ENCODE data around the gene IVNS1ABP. TPM values are rescaled to one million over a fixed set of nuclear protein-coding genes. Genes with fewer than 3 reads are reported as not detected.
A peak's percentile ranks its signal among the peaks of the same experiment; 100 is the strongest.
"Not testable (repeated sequence)": the region's sequence is repeated elsewhere in the genome, so short reads cannot be mapped to it uniquely, and the experiment has no call there.

The IVNS1ABP gene
- total RNA-seq, 1 donor from 2014 or later, result 51.1 TPM

DNA sequence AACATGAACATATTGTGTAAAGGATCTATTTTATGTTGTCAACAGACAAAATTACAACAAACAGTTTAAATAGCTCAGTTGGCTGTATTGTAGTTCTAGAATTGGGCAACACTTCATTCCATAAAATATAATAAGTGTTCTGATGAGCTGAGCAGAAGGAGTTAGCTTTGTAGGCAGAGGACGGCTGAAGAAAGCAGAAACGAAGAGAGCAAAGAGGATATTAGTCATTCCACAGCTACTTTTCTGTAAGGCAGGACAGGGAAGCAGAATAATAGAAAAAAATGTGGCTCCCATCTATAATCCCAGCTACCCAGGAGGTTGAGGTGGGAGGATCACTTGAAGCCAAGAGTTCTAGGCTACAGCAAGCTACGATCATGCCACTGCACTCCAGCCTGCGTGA lies 20.2 kb upstream of the IVNS1ABP start:
- no peaks in the 10 kb centered on the region for H3K9me3 ChIP-seq (ENCODE audit: control insufficient read depth in 3 of 3, low read length in 3 of 3)
- no peak overlapping the region for H3K4me3 ChIP-seq (ENCODE audit: low read length in 3 of 3)
- H3K36me3 ChIP-seq (ENCODE audit: control insufficient read depth in 3 of 3, insufficient read depth in 3 of 3, low read length in 3 of 3), result no peaks in the 10 kb centered on the region
- H3K27ac ChIP-seq (ENCODE audit: low read depth, low read length), result peak overlapping the region; percentile 10
- no peaks in the 10 kb centered on the region for H3K4me1 ChIP-seq (ENCODE audit: control insufficient read depth in 3 of 3, insufficient read depth in 3 of 3, low read length in 3 of 3)
- H3K27me3 ChIP-seq (ENCODE audit: control insufficient read depth in 3 of 3, insufficient read depth in 3 of 3, low read length in 3 of 3), result no peaks in the 10 kb centered on the region
- no peak overlapping the region for H3K9ac ChIP-seq (ENCODE audit: low read depth in 1 of 3, low read length in 3 of 3)

DNA sequence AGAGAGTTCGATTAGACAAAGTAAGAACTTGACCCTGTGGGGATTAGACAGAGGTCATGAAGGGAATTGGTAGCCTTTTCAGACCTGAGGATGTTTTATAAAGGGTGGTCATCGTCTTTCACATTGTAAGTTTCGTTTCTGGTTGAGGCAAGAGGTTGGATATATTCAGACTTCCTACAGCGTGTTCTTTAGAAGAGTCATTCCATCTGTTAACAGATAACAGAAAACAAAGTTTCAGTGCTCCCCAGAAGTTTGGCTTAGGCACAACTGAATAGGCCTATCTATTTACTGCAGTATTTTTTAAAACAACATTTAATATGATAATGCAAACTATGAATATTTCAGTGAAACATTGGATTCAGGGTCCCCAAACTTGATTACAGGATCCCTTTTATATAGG lies 17.1 kb upstream of the IVNS1ABP start:
- no peaks in the 10 kb centered on the region for H3K9me3 ChIP-seq (ENCODE audit: control insufficient read depth in 3 of 3, low read length in 3 of 3)
- no peaks in the 10 kb centered on the region for H3K36me3 ChIP-seq (ENCODE audit: control insufficient read depth in 3 of 3, insufficient read depth in 3 of 3, low read length in 3 of 3)
- no peaks in the 10 kb centered on the region for H3K4me1 ChIP-seq (ENCODE audit: control insufficient read depth in 3 of 3, insufficient read depth in 3 of 3, low read length in 3 of 3)
- no peak overlapping the region for H3K9ac ChIP-seq (ENCODE audit: low read depth in 1 of 3, low read length in 3 of 3)
- H3K4me3 ChIP-seq (ENCODE audit: low read length in 3 of 3), result no peak overlapping the region
- no peaks in the 10 kb centered on the region for H3K27me3 ChIP-seq (ENCODE audit: control insufficient read depth in 3 of 3, insufficient read depth in 3 of 3, low read length in 3 of 3)
- H3K27ac ChIP-seq (ENCODE audit: low read depth, low read length), result no peak overlapping the region

GRCh38 chr1:185328255-185328654 lies 11.2 kb upstream of the IVNS1ABP start:
- Histone ChIP-seq H3K4me1 (ENCODE audit: control insufficient read depth in 3 of 3, insufficient read depth in 3 of 3, low read length in 3 of 3) (no peaks in the 10 kb centered on the region), H3K4me3 (ENCODE audit: low read length in 3 of 3) (no peak overlapping the region), H3K27ac (ENCODE audit: low read depth, low read length) (no peak overlapping the region), H3K9ac (ENCODE audit: low read depth in 1 of 3, low read length in 3 of 3) (no peak overlapping the region), H3K36me3 (ENCODE audit: control insufficient read depth in 3 of 3, insufficient read depth in 3 of 3, low read length in 3 of 3) (no peaks in the 10 kb centered on the region), H3K9me3 (ENCODE audit: control insufficient read depth in 3 of 3, low read length in 3 of 3) (no peaks in the 10 kb centered on the region), H3K27me3 (ENCODE audit: control insufficient read depth in 3 of 3, insufficient read depth in 3 of 3, low read length in 3 of 3) (no peaks in the 10 kb centered on the region)

DNA sequence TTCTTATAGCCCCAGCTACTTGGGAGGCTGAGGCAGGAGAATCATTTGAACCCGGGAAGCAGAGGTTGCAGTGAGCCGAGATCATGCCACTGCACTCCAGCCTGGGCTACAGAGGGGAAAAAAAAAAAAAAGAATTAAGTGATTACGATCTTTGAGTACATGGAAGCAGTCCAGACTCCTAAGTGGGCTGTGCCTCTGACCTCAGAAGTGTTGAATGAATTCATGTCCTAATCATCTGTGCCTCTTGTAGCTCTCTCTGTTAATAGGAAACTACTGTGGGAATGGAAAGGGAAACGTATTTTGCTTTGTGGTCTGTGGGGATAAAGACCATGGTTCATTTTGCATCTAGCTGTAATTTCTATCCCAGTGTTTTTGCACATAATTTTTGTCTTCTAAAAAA lies 8.4 kb upstream of the IVNS1ABP start:
- Histone ChIP-seq H3K9ac (ENCODE audit: low read depth in 1 of 3, low read length in 3 of 3) (no peak overlapping the region), H3K36me3 (ENCODE audit: control insufficient read depth in 3 of 3, insufficient read depth in 3 of 3, low read length in 3 of 3) (no peaks in the 10 kb centered on the region), H3K27me3 (ENCODE audit: control insufficient read depth in 3 of 3, insufficient read depth in 3 of 3, low read length in 3 of 3) (no peaks in the 10 kb centered on the region), H3K27ac (ENCODE audit: low read depth, low read length) (no peak overlapping the region), H3K4me1 (ENCODE audit: control insufficient read depth in 3 of 3, insufficient read depth in 3 of 3, low read length in 3 of 3) (no peaks in the 10 kb centered on the region), H3K4me3 (ENCODE audit: low read length in 3 of 3) (no peak overlapping the region), H3K9me3 (ENCODE audit: control insufficient read depth in 3 of 3, low read length in 3 of 3) (no peaks in the 10 kb centered on the region)

- no peak overlapping the region for H3K4me3 ChIP-seq (ENCODE audit: low read length in 3 of 3)
- H3K27ac ChIP-seq (ENCODE audit: low read depth, low read length), result no peak overlapping the region
- no peak overlapping the region for H3K9ac ChIP-seq (ENCODE audit: low read depth in 1 of 3, low read length in 3 of 3)
- H3K36me3 ChIP-seq (ENCODE audit: control insufficient read depth in 3 of 3, insufficient read depth in 3 of 3, low read length in 3 of 3), result no peaks in the 10 kb centered on the region
- H3K27me3 ChIP-seq (ENCODE audit: control insufficient read depth in 3 of 3, insufficient read depth in 3 of 3, low read length in 3 of 3), result no peaks in the 10 kb centered on the region
- no peaks in the 10 kb centered on the region for H3K9me3 ChIP-seq (ENCODE audit: control insufficient read depth in 3 of 3, low read length in 3 of 3)
- H3K4me1 ChIP-seq (ENCODE audit: control insufficient read depth in 3 of 3, insufficient read depth in 3 of 3, low read length in 3 of 3), result no peaks in the 10 kb centered on the region
Measured at GRCh38 chr1:185324118-185324517, 7.1 kb upstream of the IVNS1ABP start.

DNA sequence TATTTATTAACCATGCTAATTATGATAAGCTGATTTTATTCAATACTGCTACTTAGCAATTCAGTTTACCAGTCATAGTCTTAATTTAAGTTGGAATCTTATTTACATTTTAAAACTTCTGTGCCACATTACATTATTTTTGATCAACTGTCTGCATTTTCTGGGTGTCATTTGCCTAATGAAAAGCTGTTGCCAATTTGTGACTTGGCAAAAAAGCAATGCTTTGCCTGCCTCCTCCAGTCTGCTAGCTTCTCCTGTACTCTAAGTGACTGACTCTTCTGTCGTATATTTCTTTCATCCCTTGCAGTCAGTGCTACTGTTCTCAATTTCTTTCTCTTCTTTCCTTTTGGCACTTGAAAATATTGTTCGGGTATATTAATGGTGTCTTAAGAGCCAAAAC lies 5.6 kb upstream of the IVNS1ABP start:
- Histone ChIP-seq H3K36me3 (ENCODE audit: control insufficient read depth in 3 of 3, insufficient read depth in 3 of 3, low read length in 3 of 3) (no peaks in the 10 kb centered on the region), H3K9ac (ENCODE audit: low read depth in 1 of 3, low read length in 3 of 3) (no peak overlapping the region), H3K27ac (ENCODE audit: low read depth, low read length) (no peak overlapping the region), H3K4me1 (ENCODE audit: control insufficient read depth in 3 of 3, insufficient read depth in 3 of 3, low read length in 3 of 3) (peaks cover 3 to 5% (median 3%) of the 10 kb centered on the region in 3 donors), H3K9me3 (ENCODE audit: control insufficient read depth in 3 of 3, low read length in 3 of 3) (no peaks in the 10 kb centered on the region), H3K4me3 (ENCODE audit: low read length in 3 of 3) (no peak overlapping the region), H3K27me3 (ENCODE audit: control insufficient read depth in 3 of 3, insufficient read depth in 3 of 3, low read length in 3 of 3) (no peaks in the 10 kb centered on the region)

GRCh38 chr1:185321653-185322221 lies 4.7 kb upstream of the IVNS1ABP start:
- not testable (repeated sequence) for H3K4me3 ChIP-seq (ENCODE audit: low read length in 3 of 3); H3K9me3 ChIP-seq (ENCODE audit: control insufficient read depth in 3 of 3, low read length in 3 of 3); H3K9ac ChIP-seq (ENCODE audit: low read depth in 1 of 3, low read length in 3 of 3); H3K27me3 ChIP-seq (ENCODE audit: control insufficient read depth in 3 of 3, insufficient read depth in 3 of 3, low read length in 3 of 3); H3K36me3 ChIP-seq (ENCODE audit: control insufficient read depth in 3 of 3, insufficient read depth in 3 of 3, low read length in 3 of 3); H3K27ac ChIP-seq (ENCODE audit: low read depth, low read length); H3K4me1 ChIP-seq (ENCODE audit: control insufficient read depth in 3 of 3, insufficient read depth in 3 of 3, low read length in 3 of 3)

- not testable (repeated sequence) for H3K9ac ChIP-seq (ENCODE audit: low read depth in 1 of 3, low read length in 3 of 3); H3K27me3 ChIP-seq (ENCODE audit: control insufficient read depth in 3 of 3, insufficient read depth in 3 of 3, low read length in 3 of 3); H3K36me3 ChIP-seq (ENCODE audit: control insufficient read depth in 3 of 3, insufficient read depth in 3 of 3, low read length in 3 of 3); H3K27ac ChIP-seq (ENCODE audit: low read depth, low read length); H3K9me3 ChIP-seq (ENCODE audit: control insufficient read depth in 3 of 3, low read length in 3 of 3); H3K4me3 ChIP-seq (ENCODE audit: low read length in 3 of 3); H3K4me1 ChIP-seq (ENCODE audit: control insufficient read depth in 3 of 3, insufficient read depth in 3 of 3, low read length in 3 of 3)
Measured at GRCh38 chr1:185321104-185321503, 4.1 kb upstream of the IVNS1ABP start.

DNA sequence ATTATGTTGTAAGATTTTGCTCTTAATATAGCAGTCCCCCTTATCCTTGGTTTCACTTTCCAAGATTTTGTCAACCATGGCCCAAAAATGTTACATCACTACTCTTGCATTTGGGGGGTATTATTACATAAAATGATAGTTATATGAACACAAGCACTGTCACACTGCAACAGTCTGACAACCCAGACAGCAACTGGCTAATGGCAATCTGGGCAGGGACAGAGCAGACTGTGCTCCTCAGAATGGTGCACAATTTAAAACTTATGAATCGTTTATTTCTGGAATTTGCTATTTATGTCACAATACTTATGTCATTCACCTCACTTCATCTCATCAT lies 2.1 kb upstream of the IVNS1ABP start:
- Histone ChIP-seq H3K4me1 (ENCODE audit: control insufficient read depth in 3 of 3, insufficient read depth in 3 of 3, low read length in 3 of 3) (peaks cover 13 to 22% (median 20%) of the 10 kb centered on the region in 3 donors), H3K27me3 (ENCODE audit: control insufficient read depth in 3 of 3, insufficient read depth in 3 of 3, low read length in 3 of 3) (no peaks in the 10 kb centered on the region), H3K9ac (ENCODE audit: low read depth in 1 of 3, low read length in 3 of 3) (no peak overlapping the region), H3K9me3 (ENCODE audit: control insufficient read depth in 3 of 3, low read length in 3 of 3) (no peaks in the 10 kb centered on the region), H3K27ac (ENCODE audit: low read depth, low read length) (no peak overlapping the region), H3K36me3 (ENCODE audit: control insufficient read depth in 3 of 3, insufficient read depth in 3 of 3, low read length in 3 of 3) (no peaks in the 10 kb centered on the region), H3K4me3 (ENCODE audit: low read length in 3 of 3) (no peak overlapping the region)

DNA sequence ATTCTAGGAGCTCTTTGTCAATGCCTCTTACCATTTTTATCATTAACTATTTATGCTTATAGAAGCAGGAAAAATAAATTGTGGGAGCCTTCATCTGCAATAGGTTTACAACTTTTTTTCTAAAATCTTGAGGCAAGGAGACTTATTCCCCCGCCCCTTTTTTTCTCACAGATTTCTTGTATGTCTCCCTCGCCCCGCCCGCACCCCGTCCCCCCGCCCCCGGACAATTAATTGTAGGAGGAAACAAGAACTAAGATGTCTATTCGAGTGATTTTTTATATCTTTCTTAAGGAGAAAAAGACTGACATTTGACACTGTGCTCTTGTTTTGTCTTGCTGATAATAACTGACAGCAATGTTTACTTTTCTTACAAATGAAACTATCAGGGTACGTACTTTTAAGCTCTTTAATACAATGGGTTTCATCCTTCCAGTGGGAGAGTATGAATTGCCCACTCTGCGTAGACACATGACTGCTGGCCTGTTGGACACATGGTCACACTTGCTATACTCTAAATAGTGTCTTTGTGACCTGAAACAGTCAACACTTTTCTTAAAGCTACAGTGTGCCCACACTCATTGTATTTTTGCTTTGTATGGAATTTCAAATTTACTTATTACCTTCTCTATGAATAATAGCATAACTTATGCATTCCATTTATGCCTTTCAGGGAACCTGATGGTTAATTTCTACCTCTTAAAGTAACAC lies 1.5 kb upstream of the IVNS1ABP start:
- no peaks in the 10 kb centered on the region for H3K9me3 ChIP-seq (ENCODE audit: control insufficient read depth in 3 of 3, low read length in 3 of 3)
- no peak overlapping the region for H3K27ac ChIP-seq (ENCODE audit: low read depth, low read length)
- H3K36me3 ChIP-seq (ENCODE audit: control insufficient read depth in 3 of 3, insufficient read depth in 3 of 3, low read length in 3 of 3), result no peaks in the 10 kb centered on the region
- H3K9ac ChIP-seq (ENCODE audit: low read depth in 1 of 3, low read length in 3 of 3), result no peak overlapping the region
- no peaks in the 10 kb centered on the region for H3K27me3 ChIP-seq (ENCODE audit: control insufficient read depth in 3 of 3, insufficient read depth in 3 of 3, low read length in 3 of 3)
- peak overlapping the region in 1 of 3 donors; percentile 90 for H3K4me3 ChIP-seq (ENCODE audit: low read length in 3 of 3)
- peaks cover 14 to 25% (median 20%) of the 10 kb centered on the region in 3 donors for H3K4me1 ChIP-seq (ENCODE audit: control insufficient read depth in 3 of 3, insufficient read depth in 3 of 3, low read length in 3 of 3)
